ENCODE data around the gene RNASE7.
A peak's percentile ranks its signal among the peaks of the same experiment; 100 is the strongest.

Gene RNASE7

GRCh38 chr14:21071225-21072030 is 29.3 kb downstream of the RNASE7 start (continued):
- TF ChIP-seq KLF16 (tag by site-specific recombination; IDR thresholded peaks at IDR 0.05) (peak; percentile 87), ZNF133 (tag by site-specific recombination; IDR thresholded peaks at IDR 0.05) (no peak), GLIS2 (tag by site-specific recombination; IDR thresholded peaks at IDR 0.05) (peak; percentile 73; the same call in 1 of the 2 replicates), MYNN (tag by site-specific recombination; IDR thresholded peaks at IDR 0.05; ENCODE audit: borderline replicate concordance) (no peak), ZNF768 (tag by site-specific recombination; IDR thresholded peaks at IDR 0.05) (no peak), ZNF777 (tag by site-specific recombination; IDR thresholded peaks at IDR 0.05; ENCODE audit: borderline replicate concordance) (no peak), WT1 (tag by site-specific recombination; IDR thresholded peaks at IDR 0.05) (peak; percentile 60; the same call in 1 of the 2 replicates), ZNF473 (tag by site-specific recombination; IDR thresholded peaks at IDR 0.05) (no peak), HOXD13 (CRISPR knock-in tag; IDR thresholded peaks at IDR 0.05; ENCODE audit: borderline replicate concordance) (no peak), ZNF449 (tag by site-specific recombination; IDR thresholded peaks at IDR 0.05) (0 out of 2 replicates have a peak, but pooled peaks have one; percentile 13), ZNF341 (tag by site-specific recombination; IDR thresholded peaks at IDR 0.05; ENCODE audit: low read depth) (peak; percentile 25; the same call in 1 of the 2 replicates), TRIM28 (IDR thresholded peaks at IDR 0.05; ENCODE audit: borderline replicate concordance, low read length) (no peak), KLF8 (tag by site-specific recombination; IDR thresholded peaks at IDR 0.05) (peak; percentile 70; the same call in 1 of the 2 replicates), KLF1 (tag by site-specific recombination; IDR thresholded peaks at IDR 0.05) (0 out of 2 replicates have a peak, but pooled peaks have one; percentile 72), ZXDB (tag by site-specific recombination; IDR thresholded peaks at IDR 0.05) (peak; percentile 85), MZF1 (tag by site-specific recombination; IDR thresholded peaks at IDR 0.05; ENCODE audit: borderline replicate concordance) (no peak; the same call in 1 of the 2 replicates), ZFHX2 (tag by site-specific recombination; conservative IDR thresholded peaks at IDR 0.05) (peak; percentile 95), ZNF704 (tag by site-specific recombination; IDR thresholded peaks at IDR 0.05) (no peak), ZNF76 (tag by site-specific recombination; IDR thresholded peaks at IDR 0.05; ENCODE audit: borderline replicate concordance, low read depth) (peak; percentile 44; the same call in 1 of the 2 replicates), ZNF366 (tag by site-specific recombination; conservative IDR thresholded peaks at IDR 0.05) (peak; percentile 48; the same call in 1 of the 2 replicates), HOXC10 (CRISPR knock-in tag; IDR thresholded peaks at IDR 0.05) (no peak), ZBTB1 (tag by site-specific recombination; IDR thresholded peaks at IDR 0.05) (no peak), ZNF530 (tag by site-specific recombination; IDR thresholded peaks at IDR 0.05; ENCODE audit: low read depth) (no peak), ZNF37A (tag by site-specific recombination; IDR thresholded peaks at IDR 0.05) (no peak), ZNF488 (tag by site-specific recombination; IDR thresholded peaks at IDR 0.05) (no peak)
- TF ChIP-seq, protein P1, sequence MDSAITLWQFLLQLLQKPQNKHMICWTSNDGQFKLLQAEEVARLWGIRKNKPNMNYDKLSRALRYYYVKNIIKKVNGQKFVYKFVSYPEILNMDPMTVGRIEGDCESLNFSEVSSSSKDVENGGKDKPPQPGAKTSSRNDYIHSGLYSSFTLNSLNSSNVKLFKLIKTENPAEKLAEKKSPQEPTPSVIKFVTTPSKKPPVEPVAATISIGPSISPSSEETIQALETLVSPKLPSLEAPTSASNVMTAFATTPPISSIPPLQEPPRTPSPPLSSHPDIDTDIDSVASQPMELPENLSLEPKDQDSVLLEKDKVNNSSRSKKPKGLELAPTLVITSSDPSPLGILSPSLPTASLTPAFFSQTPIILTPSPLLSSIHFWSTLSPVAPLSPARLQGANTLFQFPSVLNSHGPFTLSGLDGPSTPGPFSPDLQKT (IDR thresholded peaks at IDR 0.05; ENCODE audit: borderline replicate concordance, low read depth, low read length) = no peak
- TF ChIP-seq, protein P2, sequence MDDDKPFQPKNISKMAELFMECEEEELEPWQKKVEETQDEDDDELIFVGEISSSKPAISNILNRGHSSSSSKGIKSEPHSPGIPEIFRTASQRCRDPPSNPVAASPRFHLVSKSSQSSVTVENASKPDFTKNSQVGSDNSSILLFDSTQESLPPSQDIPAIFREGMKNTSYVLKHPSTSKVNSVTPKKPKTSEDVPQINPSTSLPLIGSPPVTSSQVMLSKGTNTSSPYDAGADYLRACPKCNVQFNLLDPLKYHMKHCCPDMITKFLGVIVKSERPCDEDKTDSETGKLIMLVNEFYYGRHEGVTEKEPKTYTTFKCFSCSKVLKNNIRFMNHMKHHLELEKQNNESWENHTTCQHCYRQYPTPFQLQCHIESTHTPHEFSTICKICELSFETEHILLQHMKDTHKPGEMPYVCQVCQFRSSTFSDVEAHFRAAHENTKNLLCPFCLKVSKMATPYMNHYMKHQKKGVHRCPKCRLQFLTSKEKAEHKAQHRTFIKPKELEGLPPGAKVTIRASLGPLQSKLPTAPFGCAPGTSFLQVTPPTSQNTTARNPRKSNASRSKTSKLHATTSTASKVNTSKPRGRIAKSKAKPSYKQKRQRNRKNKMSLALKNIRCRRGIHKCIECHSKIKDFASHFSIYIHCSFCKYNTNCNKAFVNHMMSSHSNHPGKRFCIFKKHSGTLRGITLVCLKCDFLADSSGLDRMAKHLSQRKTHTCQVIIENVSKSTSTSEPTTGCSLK (tag by site-specific recombination; IDR thresholded peaks at IDR 0.05) = no peak
- TF ChIP-seq, protein P3, sequence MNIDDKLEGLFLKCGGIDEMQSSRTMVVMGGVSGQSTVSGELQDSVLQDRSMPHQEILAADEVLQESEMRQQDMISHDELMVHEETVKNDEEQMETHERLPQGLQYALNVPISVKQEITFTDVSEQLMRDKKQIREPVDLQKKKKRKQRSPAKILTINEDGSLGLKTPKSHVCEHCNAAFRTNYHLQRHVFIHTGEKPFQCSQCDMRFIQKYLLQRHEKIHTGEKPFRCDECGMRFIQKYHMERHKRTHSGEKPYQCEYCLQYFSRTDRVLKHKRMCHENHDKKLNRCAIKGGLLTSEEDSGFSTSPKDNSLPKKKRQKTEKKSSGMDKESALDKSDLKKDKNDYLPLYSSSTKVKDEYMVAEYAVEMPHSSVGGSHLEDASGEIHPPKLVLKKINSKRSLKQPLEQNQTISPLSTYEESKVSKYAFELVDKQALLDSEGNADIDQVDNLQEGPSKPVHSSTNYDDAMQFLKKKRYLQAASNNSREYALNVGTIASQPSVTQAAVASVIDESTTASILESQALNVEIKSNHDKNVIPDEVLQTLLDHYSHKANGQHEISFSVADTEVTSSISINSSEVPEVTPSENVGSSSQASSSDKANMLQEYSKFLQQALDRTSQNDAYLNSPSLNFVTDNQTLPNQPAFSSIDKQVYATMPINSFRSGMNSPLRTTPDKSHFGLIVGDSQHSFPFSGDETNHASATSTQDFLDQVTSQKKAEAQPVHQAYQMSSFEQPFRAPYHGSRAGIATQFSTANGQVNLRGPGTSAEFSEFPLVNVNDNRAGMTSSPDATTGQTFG (tag by site-specific recombination; IDR thresholded peaks at IDR 0.05; ENCODE audit: borderline replicate concordance) = no peak
- TF ChIP-seq, protein P4, sequence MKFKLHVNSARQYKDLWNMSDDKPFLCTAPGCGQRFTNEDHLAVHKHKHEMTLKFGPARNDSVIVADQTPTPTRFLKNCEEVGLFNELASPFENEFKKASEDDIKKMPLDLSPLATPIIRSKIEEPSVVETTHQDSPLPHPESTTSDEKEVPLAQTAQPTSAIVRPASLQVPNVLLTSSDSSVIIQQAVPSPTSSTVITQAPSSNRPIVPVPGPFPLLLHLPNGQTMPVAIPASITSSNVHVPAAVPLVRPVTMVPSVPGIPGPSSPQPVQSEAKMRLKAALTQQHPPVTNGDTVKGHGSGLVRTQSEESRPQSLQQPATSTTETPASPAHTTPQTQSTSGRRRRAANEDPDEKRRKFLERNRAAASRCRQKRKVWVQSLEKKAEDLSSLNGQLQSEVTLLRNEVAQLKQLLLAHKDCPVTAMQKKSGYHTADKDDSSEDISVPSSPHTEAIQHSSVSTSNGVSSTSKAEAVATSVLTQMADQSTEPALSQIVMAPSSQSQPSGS (tag by site-specific recombination; IDR thresholded peaks at IDR 0.05; ENCODE audit: low read depth) = no peak

Measured in HEK293 (cell line).